ENCODE data around the gene ETFB.

- TF ChIP-seq CTCF (conservative IDR thresholded peaks at IDR 0.05), result no peak
- no peak for TF ChIP-seq EZH2 (IDR thresholded peaks at IDR 0.05; ENCODE audit: low read depth)
Measured at GRCh38 chr19:51345076-51345620, 21.0 kb downstream of the ETFB start.

All from PC-9 (cell line).